Measurements from ENCODE around the gene ACKR3.

Gene ACKR3

GRCh38 chr2:236558036-236558435 lies 11.6 kb upstream of the ACKR3 start:
- no peak for DNase-seq
- Histone ChIP-seq H3K27me3 (replicated peaks in 2 of 5; ENCODE audit: control insufficient read depth in 4 of 5, insufficient read depth in 5 of 5, low read length in 4 of 5) (no peaks in the 10 kb centered on the region), H3K27ac (ENCODE audit: insufficient read depth in 1 of 2, low read depth in 1 of 2, low read length in 2 of 2, poor library complexity in 1 of 2, severe bottlenecking in 2 of 2) (no peak overlapping the region), H3K4me3 (ENCODE audit: control insufficient read depth in 1 of 7, extremely low read depth in 1 of 7, insufficient read depth in 4 of 7, low read depth in 2 of 7, low read length in 6 of 7) (no peak overlapping the region), H3K4me1 (ENCODE audit: control extremely low read depth in 1 of 4, control insufficient read depth in 4 of 4, insufficient read depth in 4 of 4, low read length in 3 of 4) (peaks cover 6 to 41% (median 18%) of the 10 kb centered on the region in 4 experiments), H3K9me3 (ENCODE audit: control extremely low read depth in 1 of 5, control insufficient read depth in 4 of 5, insufficient read depth in 2 of 5, low read depth in 1 of 5, low read length in 4 of 5) (peaks cover 0 to 6% (median 0%) of the 10 kb centered on the region in 5 experiments), H3K36me3 (ENCODE audit: control insufficient read depth in 4 of 4, insufficient read depth in 4 of 4, low read length in 3 of 4) (peaks cover 0 to 14% (median 5%) of the 10 kb centered on the region in 4 experiments)
- POLR2A ChIA-PET = interaction anchor here (1.8 kb wide), 1 partner anchor 11 kb away, joined by 9 read pairs; no protein-coding TSS in a partner anchor
- WGBS (ENCODE audit: insufficient coverage) = over 99% methylated on average over 11 of the region's 11 CpGs
- CTCF ChIA-PET = interaction anchor here (0.6 to 8.7 kb wide), 6 partner anchors 9 to 48 kb away, joined by 3 to 76 read pairs (median 8); partner anchors contain the start of gene ACKR3

- H3K4me1 ChIP-seq (ENCODE audit: control extremely low read depth in 1 of 4, control insufficient read depth in 4 of 4, insufficient read depth in 4 of 4, low read length in 3 of 4) = peaks cover 0 to 32% (median 10%) of the 10 kb centered on the region in 4 experiments
- no peaks in the 10 kb centered on the region for H3K27me3 ChIP-seq (replicated peaks in 2 of 5; ENCODE audit: control insufficient read depth in 4 of 5, insufficient read depth in 5 of 5, low read length in 4 of 5)
- CTCF ChIA-PET = interaction anchor here (1.5 to 8.7 kb wide), 5 partner anchors 10 to 46 kb away, joined by 4 to 76 read pairs (median 11); partner anchors contain the start of gene ACKR3
- 100% methylated on average over 1 of the region's 6 CpGs for WGBS (ENCODE audit: insufficient coverage)
- DNase-seq = no peak
- H3K9me3 ChIP-seq (ENCODE audit: control extremely low read depth in 1 of 5, control insufficient read depth in 4 of 5, insufficient read depth in 2 of 5, low read depth in 1 of 5, low read length in 4 of 5) = peaks cover 0 to 6% (median 0%) of the 10 kb centered on the region in 5 experiments
- peaks cover 0 to 22% (median 5%) of the 10 kb centered on the region in 4 experiments for H3K36me3 ChIP-seq (ENCODE audit: control insufficient read depth in 4 of 4, insufficient read depth in 4 of 4, low read length in 3 of 4)
- POLR2A ChIA-PET = interaction anchor here (0.6 to 1.8 kb wide), 2 partner anchors 13 to 1551 kb away, joined by 3 to 9 read pairs; no protein-coding TSS in a partner anchor
- H3K27ac ChIP-seq (ENCODE audit: insufficient read depth in 1 of 2, low read depth in 1 of 2, low read length in 2 of 2, poor library complexity in 1 of 2, severe bottlenecking in 2 of 2) = no peak overlapping the region
- peak overlapping the region in 1 of 7 experiments; percentile 11 for H3K4me3 ChIP-seq (ENCODE audit: control insufficient read depth in 1 of 7, extremely low read depth in 1 of 7, insufficient read depth in 4 of 7, low read depth in 2 of 7, low read length in 6 of 7)
These were observed 10.3 kb upstream of the ACKR3 start for GRCh38 chr2:236558993-236559978.

DNA sequence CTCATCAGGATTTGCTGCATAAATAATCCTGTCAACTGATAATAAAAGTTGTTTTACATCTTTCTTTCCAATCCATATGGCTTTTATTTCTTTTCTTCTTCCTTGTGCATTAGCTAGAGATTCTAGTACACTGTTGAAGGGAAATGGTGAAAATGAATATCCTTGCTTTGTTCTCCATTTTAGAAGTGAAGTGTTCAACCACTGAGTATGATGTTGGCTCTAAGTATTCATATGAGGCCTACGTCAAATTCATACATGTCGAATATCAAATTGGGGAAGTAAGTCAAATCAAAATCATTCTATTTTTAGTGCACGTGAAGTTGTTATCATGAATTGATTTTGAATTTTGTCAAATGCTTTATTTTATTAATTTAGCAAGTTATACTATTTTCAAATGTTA lies 7.8 kb upstream of the ACKR3 start:
- peaks cover 0 to 22% (median 5%) of the 10 kb centered on the region in 4 experiments for H3K36me3 ChIP-seq (ENCODE audit: control insufficient read depth in 4 of 4, insufficient read depth in 4 of 4, low read length in 3 of 4)
- H3K4me1 ChIP-seq (ENCODE audit: control extremely low read depth in 1 of 4, control insufficient read depth in 4 of 4, insufficient read depth in 4 of 4, low read length in 3 of 4) = peaks cover 0 to 16% (median 3%) of the 10 kb centered on the region in 4 experiments
- WGBS (ENCODE audit: insufficient coverage) = no CpG with 5 or more reads among the region's 3 CpGs
- ChIA-PET POLR2A (no interaction called here), CTCF (interaction anchor here (0.7 to 1.2 kb wide), 2 partner anchors 32 to 48 kb away, joined by 3 read pairs; no protein-coding TSS in a partner anchor)
- H3K4me3 ChIP-seq (ENCODE audit: control insufficient read depth in 1 of 7, extremely low read depth in 1 of 7, insufficient read depth in 4 of 7, low read depth in 2 of 7, low read length in 6 of 7) = no peak overlapping the region
- H3K9me3 ChIP-seq (ENCODE audit: control extremely low read depth in 1 of 5, control insufficient read depth in 4 of 5, insufficient read depth in 2 of 5, low read depth in 1 of 5, low read length in 4 of 5) = no peaks in the 10 kb centered on the region
- H3K27me3 ChIP-seq (replicated peaks in 2 of 5; ENCODE audit: control insufficient read depth in 4 of 5, insufficient read depth in 5 of 5, low read length in 4 of 5) = no peaks in the 10 kb centered on the region
- DNase-seq = no peak
- H3K27ac ChIP-seq (ENCODE audit: insufficient read depth in 1 of 2, low read depth in 1 of 2, low read length in 2 of 2, poor library complexity in 1 of 2, severe bottlenecking in 2 of 2) = no peak overlapping the region

- no peak overlapping the region for H3K4me3 ChIP-seq (ENCODE audit: control insufficient read depth in 1 of 7, extremely low read depth in 1 of 7, insufficient read depth in 4 of 7, low read depth in 2 of 7, low read length in 6 of 7)
- H3K27me3 ChIP-seq (replicated peaks in 2 of 5; ENCODE audit: control insufficient read depth in 4 of 5, insufficient read depth in 5 of 5, low read length in 4 of 5) = no peaks in the 10 kb centered on the region
- ChIA-PET POLR2A (no interaction called here), CTCF (interaction anchor here (0.7 to 1.2 kb wide), 2 partner anchors 33 to 48 kb away, joined by 3 read pairs; no protein-coding TSS in a partner anchor)
- H3K27ac ChIP-seq (ENCODE audit: insufficient read depth in 1 of 2, low read depth in 1 of 2, low read length in 2 of 2, poor library complexity in 1 of 2, severe bottlenecking in 2 of 2) = no peak overlapping the region
- WGBS (ENCODE audit: insufficient coverage) = 100% methylated on average over 5 of the region's 5 CpGs
- no peak for DNase-seq
- H3K4me1 ChIP-seq (ENCODE audit: control extremely low read depth in 1 of 4, control insufficient read depth in 4 of 4, insufficient read depth in 4 of 4, low read length in 3 of 4) = peaks cover 0 to 20% (median 6%) of the 10 kb centered on the region in 4 experiments
- no peaks in the 10 kb centered on the region for H3K9me3 ChIP-seq (ENCODE audit: control extremely low read depth in 1 of 5, control insufficient read depth in 4 of 5, insufficient read depth in 2 of 5, low read depth in 1 of 5, low read length in 4 of 5)
- H3K36me3 ChIP-seq (ENCODE audit: control insufficient read depth in 4 of 4, insufficient read depth in 4 of 4, low read length in 3 of 4) = peaks cover 0 to 22% (median 5%) of the 10 kb centered on the region in 4 experiments
These were observed 7.2 kb upstream of the ACKR3 start for GRCh38 chr2:236562434-236562833.

- no peaks in the 10 kb centered on the region for H3K27me3 ChIP-seq (replicated peaks in 2 of 5; ENCODE audit: control insufficient read depth in 4 of 5, insufficient read depth in 5 of 5, low read length in 4 of 5)
- whole genome bisulfite sequencing (ENCODE audit: insufficient coverage) = 100% methylated on average over 3 of the region's 4 CpGs
- DNase-seq = no peak
- no peak overlapping the region for H3K4me3 ChIP-seq (ENCODE audit: control insufficient read depth in 1 of 7, extremely low read depth in 1 of 7, insufficient read depth in 4 of 7, low read depth in 2 of 7, low read length in 6 of 7)
- H3K9me3 ChIP-seq (ENCODE audit: control extremely low read depth in 1 of 5, control insufficient read depth in 4 of 5, insufficient read depth in 2 of 5, low read depth in 1 of 5, low read length in 4 of 5) = no peaks in the 10 kb centered on the region
- no peak overlapping the region for H3K27ac ChIP-seq (ENCODE audit: insufficient read depth in 1 of 2, low read depth in 1 of 2, low read length in 2 of 2, poor library complexity in 1 of 2, severe bottlenecking in 2 of 2)
- POLR2A ChIA-PET = no interaction called here
- peaks cover 0 to 22% (median 5%) of the 10 kb centered on the region in 4 experiments for H3K36me3 ChIP-seq (ENCODE audit: control insufficient read depth in 4 of 4, insufficient read depth in 4 of 4, low read length in 3 of 4)
- peaks cover 11 to 26% (median 16%) of the 10 kb centered on the region in 4 experiments for H3K4me1 ChIP-seq (ENCODE audit: control extremely low read depth in 1 of 4, control insufficient read depth in 4 of 4, insufficient read depth in 4 of 4, low read length in 3 of 4)
- CTCF ChIA-PET = no interaction called here
These were observed 5.7 kb upstream of the ACKR3 start for GRCh38 chr2:236563953-236564352.

- no peak for DNase-seq
- POLR2A ChIA-PET = interaction anchor here (1.4 kb wide), 1 partner anchor 52 kb away, joined by 4 read pairs; no protein-coding TSS in a partner anchor
- WGBS (ENCODE audit: insufficient coverage) = no CpG with 5 or more reads among the region's 3 CpGs
- Histone ChIP-seq H3K4me1 (ENCODE audit: control extremely low read depth in 1 of 4, control insufficient read depth in 4 of 4, insufficient read depth in 4 of 4, low read length in 3 of 4) (peaks cover 8 to 31% (median 26%) of the 10 kb centered on the region in 4 experiments), H3K9me3 (ENCODE audit: control extremely low read depth in 1 of 5, control insufficient read depth in 4 of 5, insufficient read depth in 2 of 5, low read depth in 1 of 5, low read length in 4 of 5) (no peaks in the 10 kb centered on the region), H3K36me3 (ENCODE audit: control insufficient read depth in 4 of 4, insufficient read depth in 4 of 4, low read length in 3 of 4) (peaks cover 0 to 22% (median 5%) of the 10 kb centered on the region in 4 experiments), H3K27ac (ENCODE audit: insufficient read depth in 1 of 2, low read depth in 1 of 2, low read length in 2 of 2, poor library complexity in 1 of 2, severe bottlenecking in 2 of 2) (no peak overlapping the region), H3K4me3 (ENCODE audit: control insufficient read depth in 1 of 7, extremely low read depth in 1 of 7, insufficient read depth in 4 of 7, low read depth in 2 of 7, low read length in 6 of 7) (no peak overlapping the region), H3K27me3 (replicated peaks in 2 of 5; ENCODE audit: control insufficient read depth in 4 of 5, insufficient read depth in 5 of 5, low read length in 4 of 5) (no peaks in the 10 kb centered on the region)
- CTCF ChIA-PET = interaction anchor here (1.5 to 2.0 kb wide), 4 partner anchors 9 to 51 kb away, joined by 4 to 18 read pairs (median 6); no protein-coding TSS in a partner anchor
These were observed 4.4 kb upstream of the ACKR3 start for GRCh38 chr2:236565212-236565611.

Data from common myeloid progenitor, CD34-positive (primary cell).